Gastroesophageal sphincter (tissue), 4 donors: ENCODE data around the gene OR51G2. TPM values are rescaled to one million over a fixed set of nuclear protein-coding genes. Genes with fewer than 3 reads are reported as not detected.

Source experiments
- ATAC-seq: fragments of 150-250 bp; one replicate; pipeline ENCODE4 v1.9.1; 2016; ENCODE audit warnings: mild to moderate bottlenecking, moderate library complexity
- H3K27ac ChIP-seq, 4 donors: fragments of 200-600 bp; sonication (generic) in 3 of 4; 1 replicate in 3 of 4; 2 replicates in 1 of 4; pipeline ENCODE4 v1.5.1; 2016 to 2019
- H3K27me3 ChIP-seq: fragments of 200-600 bp; sonication (generic); one replicate; pipeline ENCODE4 v1.5.1; 2019
- H3K36me3 ChIP-seq, 2 donors: fragments of 200-600 bp; sonication (generic); one replicate each; pipeline ENCODE4 v1.5.1; 2019; ENCODE audit warnings: control low read depth in 1 of 2
- H3K4me1 ChIP-seq, 3 donors: fragments of 200-600 bp; sonication (generic); 1 replicate in 2 of 3; 2 replicates in 1 of 3; pipeline ENCODE4 v1.5.1; 2016 to 2019; ENCODE audit warnings: control low read depth in 2 of 3
- H3K4me3 ChIP-seq, 2 donors: fragments of 200-600 bp; sonication (generic); one replicate each; pipeline ENCODE4 v1.5.1; 2019; ENCODE audit warnings: mild to moderate bottlenecking in 1 of 2, moderate library complexity in 1 of 2
- H3K9me3 ChIP-seq, 3 donors: fragments of 200-600 bp; sonication (generic); one replicate each; pipeline ENCODE4 v1.5.1; 2017 to 2019; ENCODE audit warnings: control low read depth in 2 of 3
- EP300 ChIP-seq: sonication (generic); formaldehyde crosslinking; IDR thresholded peaks from one replicate; pipeline ENCODE4 v1.6.1; 2017; ENCODE audit warnings: antibody characterized with exemption, mild to moderate bottlenecking
- POLR2A ChIP-seq, 2 donors: fragments of 450-650 bp; IDR thresholded peaks; one replicate each; pipeline ENCODE4 v1.6.1; 2017; ENCODE audit warnings: antibody characterized with exemption in 2 of 2, mild to moderate bottlenecking in 2 of 2, moderate library complexity in 1 of 2
- POLR2AphosphoS5 ChIP-seq: sonication (generic); formaldehyde crosslinking; IDR thresholded peaks from one replicate; pipeline ENCODE4 v1.6.1; 2017; ENCODE audit warnings: antibody characterized with exemption
- WGBS, 2 donors: methylation state at CpG; one replicate each; pipeline ENCODE4 v1.1.5; 2018; ENCODE audit warnings: low coverage in 1 of 2; 5-methylcytosine and 5-hydroxymethylcytosine counted together
- total RNA-seq, 4 donors: library from RNA; depleted of rRNA; stranded (reverse); fragments of >200 nt; gene quantifications; one replicate each; pipeline ENCODE4 v1.1.0, GENCODE V29; 2016
- TF ChIP-seq, protein P1 (sequence below), 4 experiments: fragments of 200-600 bp in 2 of 4; fragments of 450-650 bp in 2 of 4; sonication (generic) in 1 of 4; IDR thresholded peaks; one replicate each; pipeline ENCODE4 v1.5.1; 2017 to 2019; ENCODE audit warnings: antibody characterized with exemption in 4 of 4, mild to moderate bottlenecking in 2 of 4, moderate library complexity in 2 of 4

Gene OR51G2
- total RNA-seq, 4 donors from 2014 or later: not detected

- Histone ChIP-seq H3K36me3 (no peaks in the 10 kb centered on the region), H3K4me3 (no peak within 1 kb of the TSS), H3K4me1 (no peaks in the 10 kb centered on the region), H3K9me3 (no peaks in the 10 kb centered on the region), H3K27me3 (no peaks in the 10 kb centered on the region), H3K27ac (no peak within 1 kb of the TSS)
- no peak for TF ChIP-seq POLR2A (IDR thresholded peaks at IDR 0.05)
- TF ChIP-seq, protein P1, sequence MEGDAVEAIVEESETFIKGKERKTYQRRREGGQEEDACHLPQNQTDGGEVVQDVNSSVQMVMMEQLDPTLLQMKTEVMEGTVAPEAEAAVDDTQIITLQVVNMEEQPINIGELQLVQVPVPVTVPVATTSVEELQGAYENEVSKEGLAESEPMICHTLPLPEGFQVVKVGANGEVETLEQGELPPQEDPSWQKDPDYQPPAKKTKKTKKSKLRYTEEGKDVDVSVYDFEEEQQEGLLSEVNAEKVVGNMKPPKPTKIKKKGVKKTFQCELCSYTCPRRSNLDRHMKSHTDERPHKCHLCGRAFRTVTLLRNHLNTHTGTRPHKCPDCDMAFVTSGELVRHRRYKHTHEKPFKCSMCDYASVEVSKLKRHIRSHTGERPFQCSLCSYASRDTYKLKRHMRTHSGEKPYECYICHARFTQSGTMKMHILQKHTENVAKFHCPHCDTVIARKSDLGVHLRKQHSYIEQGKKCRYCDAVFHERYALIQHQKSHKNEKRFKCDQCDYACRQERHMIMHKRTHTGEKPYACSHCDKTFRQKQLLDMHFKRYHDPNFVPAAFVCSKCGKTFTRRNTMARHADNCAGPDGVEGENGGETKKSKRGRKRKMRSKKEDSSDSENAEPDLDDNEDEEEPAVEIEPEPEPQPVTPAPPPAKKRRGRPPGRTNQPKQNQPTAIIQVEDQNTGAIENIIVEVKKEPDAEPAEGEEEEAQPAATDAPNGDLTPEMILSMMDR (IDR thresholded peaks at IDR 0.05): no peak
- TF ChIP-seq POLR2AphosphoS5: no peak
- WGBS, 2 donors: 57 to 66% methylated on average over 8 of the region's 8 CpGs
- no peak for ATAC-seq
Measured at GRCh38 chr11:4881860-4882500, 37.2 kb downstream of the OR51G2 start, which contains the start of gene OR51T1. OR51T1 (plus strand) TSS chr11:4881900; CDS start chr11:4881900, 0 bp downstream.

- H3K9me3 ChIP-seq: no peaks in the 10 kb centered on the region
- TF ChIP-seq, protein P1 (IDR thresholded peaks at IDR 0.05): no peak
- TF ChIP-seq POLR2A (IDR thresholded peaks at IDR 0.05): no peak
- no peak for TF ChIP-seq EP300
- no peak for TF ChIP-seq POLR2AphosphoS5
- no peak overlapping the region for H3K27ac ChIP-seq
- H3K36me3 ChIP-seq: no peaks in the 10 kb centered on the region
- no peaks in the 10 kb centered on the region for H3K27me3 ChIP-seq
- ATAC-seq: no peak
- H3K4me1 ChIP-seq: no peaks in the 10 kb centered on the region
- WGBS, 2 donors: 71 to 79% methylated on average over 4 of the region's 4 CpGs
- no peak overlapping the region for H3K4me3 ChIP-seq
Measured at GRCh38 chr11:4881188-4881587, 38.0 kb downstream of the OR51G2 start.

DNA sequence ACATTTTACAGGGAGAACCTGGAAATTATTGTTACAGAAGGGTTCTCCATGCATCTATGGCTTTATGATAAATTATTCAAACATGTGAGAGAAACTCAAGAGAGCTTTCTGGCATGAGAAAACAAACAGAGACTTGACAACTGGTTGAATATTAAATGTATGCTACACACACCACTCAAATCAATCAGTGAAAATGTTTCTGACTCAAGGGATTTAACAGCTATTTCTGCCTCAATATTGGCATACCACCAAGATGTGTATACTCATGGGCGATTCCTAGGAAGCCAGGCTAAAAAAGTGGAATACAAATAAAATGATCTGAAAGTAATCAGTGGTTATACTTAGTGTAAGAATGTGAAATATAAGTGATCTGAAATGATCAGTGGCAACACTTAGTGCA is 53.3 kb downstream of the OR51G2 start:
- 22% methylated on average over 1 of the region's 1 CpG for WGBS, 2 donors
- Histone ChIP-seq H3K27ac (no peak overlapping the region), H3K9me3 (peaks cover 0 to 13% (median 1%) of the 10 kb centered on the region in 3 donors), H3K27me3 (no peaks in the 10 kb centered on the region), H3K36me3 (no peaks in the 10 kb centered on the region), H3K4me3 (no peak overlapping the region), H3K4me1 (no peaks in the 10 kb centered on the region)
- no peak for ATAC-seq
- TF ChIP-seq POLR2A (IDR thresholded peaks at IDR 0.05) (no peak), POLR2AphosphoS5 (no peak), EP300 (no peak)
- TF ChIP-seq, protein P1 (IDR thresholded peaks at IDR 0.05): no peak

GRCh38 chr11:4863876-4864275 is 55.3 kb downstream of the OR51G2 start:
- Histone ChIP-seq H3K27me3 (no peaks in the 10 kb centered on the region), H3K27ac (no peak overlapping the region), H3K4me1 (no peaks in the 10 kb centered on the region), H3K4me3 (no peak overlapping the region), H3K36me3 (no peaks in the 10 kb centered on the region), H3K9me3 (peaks cover 0 to 13% (median 1%) of the 10 kb centered on the region in 3 donors)
- TF ChIP-seq POLR2A (IDR thresholded peaks at IDR 0.05) (no peak), POLR2AphosphoS5 (no peak), EP300 (no peak)
- TF ChIP-seq, protein P1 (IDR thresholded peaks at IDR 0.05): no peak
- WGBS, 2 donors: 70 to 73% methylated on average over 4 of the region's 4 CpGs
- ATAC-seq: no peak

Other genes starting within 250 kb of the OR51G2 start
- gene OR51E2, start 221.5 kb downstream of the OR51G2 start, total RNA-seq: 1 to 10 TPM in 1 of 4 donors, under 1 TPM in 2, not detected in 1; 0.67 to 2.5 (median 0.94) TPM
- not detected for gene MMP26, start 214.6 kb downstream of the OR51G2 start, total RNA-seq
- not detected for gene OR51F1, start 149.4 kb downstream of the OR51G2 start, total RNA-seq
- not detected for gene OR52R1, start 115.0 kb downstream of the OR51G2 start, total RNA-seq
- gene OR51F2, start 98.0 kb downstream of the OR51G2 start, total RNA-seq: not detected
- gene OR51S1, start 70.1 kb downstream of the OR51G2 start, total RNA-seq: not detected
- not detected for gene OR51T1, start 37.5 kb downstream of the OR51G2 start, total RNA-seq
- not detected for gene OR51A7, start 15.6 kb downstream of the OR51G2 start, total RNA-seq
- not detected for gene OR51G1, start 5.0 kb upstream of the OR51G2 start, total RNA-seq
- gene OR51A4, start 28.3 kb upstream of the OR51G2 start, total RNA-seq: not detected
- gene OR51A2, start 36.4 kb upstream of the OR51G2 start, total RNA-seq: not detected
- under 1 TPM in 1 of 4 donors, not detected in 3; 0.31 TPM for gene OR51L1, start 75.5 kb upstream of the OR51G2 start, total RNA-seq
- gene OR52J3, start 127.2 kb upstream of the OR51G2 start, total RNA-seq: not detected
- not detected for gene OR52E2, start 140.3 kb upstream of the OR51G2 start, total RNA-seq
- not detected for gene OR52E1, start 150.2 kb upstream of the OR51G2 start, total RNA-seq
- under 1 TPM in 1 of 4 donors, not detected in 3; 0.12 TPM for gene OR52A5, start 219.0 kb upstream of the OR51G2 start, total RNA-seq
- gene OR52A1, start 235.4 kb upstream of the OR51G2 start, total RNA-seq: not detected